ENCODE results near the gene GPR39. TPM values are rescaled to one million over a fixed set of nuclear protein-coding genes. Genes with fewer than 3 reads are reported as not detected.
A peak's percentile ranks its signal among the peaks of the same experiment; 100 is the strongest.

Gene GPR39
- total RNA-seq, 6 donors from 2014 or later: 10.1 to 45.9 (median 24.0) TPM

DNA sequence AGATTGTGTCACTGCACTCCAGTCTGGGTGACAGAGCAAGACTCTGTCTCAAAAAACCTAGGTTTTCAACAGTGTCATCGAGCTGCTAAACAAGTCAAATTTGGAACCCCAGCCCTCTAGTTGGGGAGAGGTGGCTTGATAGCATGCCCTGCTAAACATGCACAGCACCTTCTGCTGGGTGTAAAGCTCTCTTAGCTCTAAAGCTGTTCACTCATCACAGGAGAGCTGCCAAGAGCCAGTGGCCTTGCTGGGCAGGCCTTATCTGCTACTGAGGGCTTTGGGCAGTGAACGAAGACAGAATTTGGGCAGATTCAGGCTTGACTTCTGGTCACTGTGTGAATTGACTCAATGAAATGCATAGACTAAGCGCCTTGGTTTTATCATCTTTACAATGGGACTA is 152.1 kb downstream of the GPR39 start:
- TF ChIP-seq EP300 (IDR thresholded peaks at IDR 0.05) (no peak), POLR2A (IDR thresholded peaks at IDR 0.05) (no peak), POLR2AphosphoS5 (IDR thresholded peaks at IDR 0.05) (no peak)
- TF ChIP-seq, protein P1, sequence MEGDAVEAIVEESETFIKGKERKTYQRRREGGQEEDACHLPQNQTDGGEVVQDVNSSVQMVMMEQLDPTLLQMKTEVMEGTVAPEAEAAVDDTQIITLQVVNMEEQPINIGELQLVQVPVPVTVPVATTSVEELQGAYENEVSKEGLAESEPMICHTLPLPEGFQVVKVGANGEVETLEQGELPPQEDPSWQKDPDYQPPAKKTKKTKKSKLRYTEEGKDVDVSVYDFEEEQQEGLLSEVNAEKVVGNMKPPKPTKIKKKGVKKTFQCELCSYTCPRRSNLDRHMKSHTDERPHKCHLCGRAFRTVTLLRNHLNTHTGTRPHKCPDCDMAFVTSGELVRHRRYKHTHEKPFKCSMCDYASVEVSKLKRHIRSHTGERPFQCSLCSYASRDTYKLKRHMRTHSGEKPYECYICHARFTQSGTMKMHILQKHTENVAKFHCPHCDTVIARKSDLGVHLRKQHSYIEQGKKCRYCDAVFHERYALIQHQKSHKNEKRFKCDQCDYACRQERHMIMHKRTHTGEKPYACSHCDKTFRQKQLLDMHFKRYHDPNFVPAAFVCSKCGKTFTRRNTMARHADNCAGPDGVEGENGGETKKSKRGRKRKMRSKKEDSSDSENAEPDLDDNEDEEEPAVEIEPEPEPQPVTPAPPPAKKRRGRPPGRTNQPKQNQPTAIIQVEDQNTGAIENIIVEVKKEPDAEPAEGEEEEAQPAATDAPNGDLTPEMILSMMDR (IDR thresholded peaks at IDR 0.05): no peak
- no peaks in the 10 kb centered on the region for H3K27me3 ChIP-seq
- H3K27ac ChIP-seq: no peak overlapping the region
- H3K9me3 ChIP-seq: no peaks in the 10 kb centered on the region
- H3K4me1 ChIP-seq: no peaks in the 10 kb centered on the region
- ATAC-seq (ENCODE audit: low FRiP score in 2 of 2): no peak
- H3K4me3 ChIP-seq: no peak overlapping the region
- H3K36me3 ChIP-seq: no peaks in the 10 kb centered on the region
- WGBS, 2 donors: 93 to 100% methylated on average over 1 to 3 of the region's 3 CpGs
- no peak for DNase-seq

DNA sequence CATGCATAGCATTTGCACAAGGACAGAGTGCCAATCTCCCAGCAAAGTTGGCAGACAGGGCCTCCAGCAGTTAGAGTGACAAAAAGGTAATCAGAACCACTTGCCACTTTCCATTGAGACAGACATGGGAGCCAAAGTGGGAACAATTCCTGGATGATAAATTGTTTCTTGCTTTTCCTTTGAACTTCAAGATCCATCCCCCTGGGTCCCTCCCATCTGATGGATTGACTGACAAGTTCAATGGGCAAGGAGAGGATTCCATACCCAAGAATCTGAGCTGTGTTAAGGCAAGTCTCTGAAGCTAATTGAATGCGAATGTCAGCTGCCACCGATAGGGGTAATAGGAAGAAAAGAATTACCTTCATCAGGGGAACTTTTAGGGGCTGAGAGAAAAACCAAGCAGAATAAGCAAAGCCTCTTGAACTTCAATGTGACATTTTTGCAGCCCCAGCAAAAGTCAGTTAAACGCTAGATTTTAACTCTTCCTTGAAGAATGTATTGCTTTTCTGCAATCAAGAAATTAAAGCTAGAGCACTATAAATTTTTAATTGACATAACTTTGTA is 156.9 kb downstream of the GPR39 start:
- Histone ChIP-seq H3K36me3 (no peaks in the 10 kb centered on the region), H3K4me1 (no peaks in the 10 kb centered on the region), H3K9me3 (no peaks in the 10 kb centered on the region), H3K27me3 (no peaks in the 10 kb centered on the region), H3K27ac (no peak overlapping the region), H3K4me3 (no peak overlapping the region)
- WGBS, 2 donors: 84 to 85% methylated on average over 3 of the region's 3 CpGs
- DNase-seq (no peak), ATAC-seq (ENCODE audit: low FRiP score in 2 of 2) (no peak)
- TF ChIP-seq POLR2AphosphoS5 (IDR thresholded peaks at IDR 0.05): no peak
- no peak for TF ChIP-seq POLR2A (IDR thresholded peaks at IDR 0.05)
- TF ChIP-seq, protein P1 (IDR thresholded peaks at IDR 0.05): no peak
- TF ChIP-seq EP300 (IDR thresholded peaks at IDR 0.05): no peak

DNA sequence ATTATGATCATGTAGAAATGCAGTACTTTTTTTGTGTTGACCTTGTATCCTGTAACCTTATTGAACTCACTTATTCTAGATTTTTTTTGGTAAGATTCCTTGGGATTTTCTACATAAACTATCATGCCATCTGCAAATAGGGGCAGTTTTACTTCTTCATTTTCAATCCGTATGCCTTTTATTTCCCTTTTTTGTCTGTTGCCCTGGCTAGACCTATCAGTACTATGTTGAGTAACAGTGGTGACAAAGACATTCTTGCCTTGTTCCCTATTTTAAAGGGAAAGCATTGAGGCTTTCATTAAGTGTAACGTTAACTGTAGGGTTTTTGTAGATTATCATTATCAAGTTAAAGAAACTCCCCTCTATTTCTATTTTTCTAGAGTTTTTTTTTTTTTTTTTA is 161.1 kb downstream of the GPR39 start:
- Histone ChIP-seq H3K36me3 (no peaks in the 10 kb centered on the region), H3K9me3 (no peaks in the 10 kb centered on the region), H3K4me3 (no peak overlapping the region), H3K27ac (no peak overlapping the region), H3K27me3 (no peaks in the 10 kb centered on the region), H3K4me1 (peaks cover 0 to 11% (median 4%) of the 10 kb centered on the region in 4 donors)
- 65 to 68% methylated on average over 2 of the region's 2 CpGs for WGBS, 2 donors
- no peak for DNase-seq
- peak in 1 of 2 donors; percentile 78 for ATAC-seq (ENCODE audit: low FRiP score in 2 of 2)
- TF ChIP-seq POLR2A (IDR thresholded peaks at IDR 0.05) (no peak), POLR2AphosphoS5 (IDR thresholded peaks at IDR 0.05) (no peak), EP300 (IDR thresholded peaks at IDR 0.05) (no peak)
- TF ChIP-seq, protein P1 (IDR thresholded peaks at IDR 0.05): no peak

DNA sequence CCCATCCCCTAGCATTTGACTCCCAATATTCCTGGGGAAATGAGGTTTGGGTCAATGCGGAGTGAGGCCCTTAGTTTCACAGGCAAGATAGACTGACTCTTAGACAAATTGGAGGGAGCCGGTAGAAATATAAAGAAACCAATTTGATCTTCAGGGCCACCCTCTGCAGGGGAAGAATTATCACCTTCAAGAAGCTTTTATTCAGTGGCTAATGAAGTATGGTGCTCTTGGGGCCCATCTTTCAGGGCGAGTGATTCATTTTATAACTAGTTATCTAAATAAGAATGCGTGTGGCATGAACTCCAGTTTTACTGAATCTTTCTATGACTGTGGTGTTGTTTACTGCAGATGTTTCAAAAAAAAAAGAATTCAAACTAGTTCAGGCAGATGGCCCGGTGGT is 165.0 kb downstream of the GPR39 start:
- TF ChIP-seq POLR2A (IDR thresholded peaks at IDR 0.05) (no peak), POLR2AphosphoS5 (IDR thresholded peaks at IDR 0.05) (no peak), EP300 (IDR thresholded peaks at IDR 0.05) (no peak)
- TF ChIP-seq, protein P1 (IDR thresholded peaks at IDR 0.05): no peak
- no peak overlapping the region for H3K27ac ChIP-seq
- no peaks in the 10 kb centered on the region for H3K36me3 ChIP-seq
- DNase-seq (no peak), ATAC-seq (ENCODE audit: low FRiP score in 2 of 2) (no peak)
- WGBS, 2 donors: 82 to 85% methylated on average over 5 of the region's 5 CpGs
- H3K27me3 ChIP-seq: no peaks in the 10 kb centered on the region
- H3K4me3 ChIP-seq: no peak overlapping the region
- H3K4me1 ChIP-seq: peaks cover 0 to 11% (median 4%) of the 10 kb centered on the region in 4 donors
- no peaks in the 10 kb centered on the region for H3K9me3 ChIP-seq

Data from upper lobe of left lung (tissue), 6 donors.